Activated CD8-positive, alpha-beta memory T cell treated with anti-CD3 and anti-CD28 coated beads for 24 hours (primary cell): ENCODE results near the gene HECW1.
A peak's percentile ranks its signal among the peaks of the same experiment; 100 is the strongest.
"Not testable (repeated sequence)": the region's sequence is repeated elsewhere in the genome, so short reads cannot be mapped to it uniquely, and the experiment has no call there.

Source experiments
- DNase-seq: peaks from one replicate; pipeline ENCODE4 v3.0.0-alpha.2; 2020

The HECW1 gene

GRCh38 chr7:43112459-43112940 is at the start of gene HECW1:
HECW1 (plus strand) TSS chr7:43112647; CDS start chr7:43243906, 131,259 bp downstream.
- DNase-seq: no peak

- no peak for DNase-seq
These were observed 40.8 kb upstream of the HECW1 start for GRCh38 chr7:43071604-43072003.

- DNase-seq: no peak
These were observed 39.9 kb upstream of the HECW1 start for GRCh38 chr7:43072530-43072929.

GRCh38 chr7:43073811-43074210 is 38.6 kb upstream of the HECW1 start:
- DNase-seq: not testable (repeated sequence)

GRCh38 chr7:43076189-43076605 is 36.2 kb upstream of the HECW1 start:
- DNase-seq: no peak

- DNase-seq: no peak
These were observed 35.8 kb upstream of the HECW1 start for GRCh38 chr7:43076606-43077005.

GRCh38 chr7:43077285-43077684 is 35.2 kb upstream of the HECW1 start:
- no peak for DNase-seq

- DNase-seq: no peak
These were observed 34.6 kb upstream of the HECW1 start for GRCh38 chr7:43077732-43078391.

GRCh38 chr7:43078794-43079193 is 33.7 kb upstream of the HECW1 start:
- DNase-seq: no peak

GRCh38 chr7:43081603-43082002 is 30.8 kb upstream of the HECW1 start:
- DNase-seq: no peak

- no peak for DNase-seq
These were observed 29.3 kb upstream of the HECW1 start for GRCh38 chr7:43083106-43083505.

GRCh38 chr7:43085017-43085416 is 27.4 kb upstream of the HECW1 start:
- DNase-seq: no peak

GRCh38 chr7:43085992-43086391 is 26.5 kb upstream of the HECW1 start:
- no peak for DNase-seq

- DNase-seq: no peak
These were observed 19.6 kb upstream of the HECW1 start for GRCh38 chr7:43092819-43093218.

- no peak for DNase-seq
These were observed 15.6 kb upstream of the HECW1 start for GRCh38 chr7:43096875-43097274.

GRCh38 chr7:43099750-43100149 is 12.7 kb upstream of the HECW1 start:
- no peak for DNase-seq

GRCh38 chr7:43104874-43105520 is 7.5 kb upstream of the HECW1 start:
- DNase-seq: no peak

- DNase-seq: no peak
These were observed 6.8 kb upstream of the HECW1 start for GRCh38 chr7:43105521-43106120.

- peak; percentile 71 for DNase-seq
These were observed 4.0 kb upstream of the HECW1 start for GRCh38 chr7:43108255-43109011.

- no peak for DNase-seq
These were observed 1.5 kb upstream of the HECW1 start for GRCh38 chr7:43110791-43111535.

GRCh38 chr7:43111630-43112458 is 603 bp upstream of the HECW1 start:
- no peak for DNase-seq
